Motor neuron (in vitro differentiated cells): ENCODE results near the gene MMAB. TPM values are rescaled to one million over a fixed set of nuclear protein-coding genes. Genes with fewer than 3 reads are reported as not detected.

Source experiments
- ATAC-seq, 8 experiments: fragments of 200-7000 bp; cut with Tn5 transposase; replicated peaks in 6 of 8; 2 replicates each; pipeline ENCODE4 v1.8.0; 2021; ENCODE audit warnings: mild to moderate bottlenecking in 8 of 8, moderate library complexity in 8 of 8
- H3K27ac ChIP-seq, 2 donors: fragments of 250-450 bp; sonication (Bioruptor Pico); 2 replicates each; pipeline ENCODE4 v1.9.0; 2021; ENCODE audit warnings: antibody characterized with exemption in 2 of 2, mild to moderate bottlenecking in 2 of 2, moderate library complexity in 1 of 2
- H3K4me1 ChIP-seq, 2 donors: fragments of 250-450 bp; sonication (Bioruptor Pico); replicated peaks in 1 of 2; 2 replicates each; pipeline ENCODE4 v1.6.1; 2021; ENCODE audit warnings: antibody characterized with exemption in 2 of 2, mild to moderate bottlenecking in 2 of 2, moderate library complexity in 1 of 2
- H3K4me3 ChIP-seq, 5 donors: fragments of 250-450 bp; sonication (Bioruptor Pico); 2 replicates each; pipeline ENCODE4 v1.9.0; 2021; ENCODE audit warnings: antibody characterized with exemption in 5 of 5, mild to moderate bottlenecking in 5 of 5, moderate library complexity in 4 of 5
- WGBS, 10 experiments: fragments of 450-650 bp; shearing (Covaris generic); methylation state at CpG; one replicate each; pipeline ENCODE4 v1.0.0; 2022; 5-methylcytosine and 5-hydroxymethylcytosine counted together
- in situ Hi-C, 9 experiments: fragments of 400-800 bp; cut with MboI; loops; one replicate each; pipeline ENCODE4 v1.15.0; 2021; ENCODE audit warnings: low sequenced_read_pairs in 9 of 9, low pct_unique_long_range_greater_than_20kb in 2 of 9; ENCODE audit not compliant: unreplicated experiment in 9 of 9
- total RNA-seq, 8 experiments: library from RNA; unstranded; fragments of 300-600 nt; gene quantifications; 2 replicates each; pipeline versions ENCODE4 v1.2.3 to v1.2.4, GENCODE V29; 2022

The MMAB gene
- total RNA-seq, 8 experiments from 2014 or later = 15.1 to 74.6 (median 25.7) TPM

GRCh38 chr12:109580684-109581333 lies 7.5 kb upstream of the MMAB start:
- in situ Hi-C loops = loop anchor here in 3 of 9 experiments (25.0 kb wide), 2 partner anchors 181 to 306 kb away; partner anchors contain the start of gene GLTP (in 2 of the 3)
- H3K27ac ChIP-seq = no peak overlapping the region
- H3K4me1 ChIP-seq = no peaks in the 10 kb centered on the region
- 90 to 100% (median 100%) methylated on average over 2 of the region's 13 CpGs; no CpG with 5 or more reads in 7 of the 10 experiments for WGBS, 10 experiments
- no peak for ATAC-seq
- H3K4me3 ChIP-seq = no peak overlapping the region

GRCh38 chr12:109580272-109580671 lies 7.0 kb upstream of the MMAB start:
- in situ Hi-C loops = loop anchor here in 3 of 9 experiments (25.0 kb wide), 2 partner anchors 182 to 307 kb away; partner anchors contain the start of gene GLTP (in 2 of the 3)
- no peak for ATAC-seq
- 88 to 100% (median 92%) methylated on average over 2 to 6 of the region's 8 CpGs; no CpG with 5 or more reads in 4 of the 10 experiments for WGBS, 10 experiments
- Histone ChIP-seq H3K4me1 (no peaks in the 10 kb centered on the region), H3K27ac (no peak overlapping the region), H3K4me3 (no peak overlapping the region)

- Histone ChIP-seq H3K4me1 (peaks cover 4% of the 10 kb centered on the region in 2 donors), H3K4me3 (no peak overlapping the region), H3K27ac (no peak overlapping the region)
- 60 to 100% (median 89%) methylated on average over 1 to 7 of the region's 7 CpGs; no CpG with 5 or more reads in 2 of the 10 experiments for WGBS, 10 experiments
- ATAC-seq = peak in 1 of 8 experiments; percentile 15
- in situ Hi-C loops = loop anchor here in 3 of 9 experiments (25.0 kb wide), 2 partner anchors 183 to 308 kb away; partner anchors contain the start of gene GLTP (in 2 of the 3)
Measured at GRCh38 chr12:109579639-109580038, 6.3 kb upstream of the MMAB start.

- 76 to 100% (median 84%) methylated on average over 1 to 8 of the region's 8 CpGs; no CpG with 5 or more reads in 4 of the 10 experiments for WGBS, 10 experiments
- H3K4me1 ChIP-seq = peaks cover 7 to 8% of the 10 kb centered on the region in 2 donors
- no peak overlapping the region for H3K27ac ChIP-seq
- no peak for ATAC-seq
- no peak overlapping the region for H3K4me3 ChIP-seq
- in situ Hi-C loops = loop anchor here in 3 of 9 experiments (25.0 kb wide), 2 partner anchors 184 to 309 kb away; partner anchors contain the start of gene GLTP (in 2 of the 3)
Measured at GRCh38 chr12:109578330-109578927, 5.1 kb upstream of the MMAB start.

GRCh38 chr12:109577311-109577710 lies 4.0 kb upstream of the MMAB start:
- Histone ChIP-seq H3K27ac (no peak overlapping the region), H3K4me3 (no peak overlapping the region), H3K4me1 (peaks cover 8 to 11% of the 10 kb centered on the region in 2 donors)
- no peak for ATAC-seq
- in situ Hi-C loops = loop anchor here in 3 of 9 experiments (25.0 kb wide), 2 partner anchors 185 to 310 kb away; partner anchors contain the start of gene GLTP (in 2 of the 3)
- 100% methylated on average over 1 of the region's 1 CpG; no CpG with 5 or more reads in 8 of the 10 experiments for WGBS, 10 experiments

- WGBS, 10 experiments = 63 to 100% (median 86%) methylated on average over 1 to 3 of the region's 3 CpGs; no CpG with 5 or more reads in 3 of the 10 experiments
- in situ Hi-C loops = loop anchor here in 3 of 9 experiments (25.0 kb wide), 2 partner anchors 187 to 312 kb away; partner anchors contain the start of gene GLTP (in 2 of the 3)
- Histone ChIP-seq H3K4me3 (no peak overlapping the region), H3K27ac (no peak overlapping the region), H3K4me1 (peaks cover 8 to 13% of the 10 kb centered on the region in 2 donors)
- ATAC-seq = no peak
Measured at GRCh38 chr12:109575683-109576082, 2.4 kb upstream of the MMAB start.

- no peak for ATAC-seq
- in situ Hi-C loops = no loop called here
- H3K4me1 ChIP-seq = peaks cover 8 to 13% of the 10 kb centered on the region in 2 donors
- WGBS, 10 experiments = 0% methylated on average over 1 to 9 of the region's 13 CpGs; no CpG with 5 or more reads in 4 of the 10 experiments
- H3K27ac ChIP-seq = no peak overlapping the region
- peak overlapping the region; percentile 52 to 94 (median 66) for H3K4me3 ChIP-seq
Measured at GRCh38 chr12:109573914-109574244, 575 bp upstream of the MMAB start.

- H3K27ac ChIP-seq = peak overlapping the region; percentile 90 to 95
- no peak for ATAC-seq
- H3K4me1 ChIP-seq = peaks cover 8 to 13% of the 10 kb centered on the region in 2 donors
- WGBS, 10 experiments = 18 to 100% (median 44%) methylated on average over 1 to 2 of the region's 3 CpGs; no CpG with 5 or more reads in 4 of the 10 experiments
- peak overlapping the region; percentile 52 to 94 (median 66) for H3K4me3 ChIP-seq
- in situ Hi-C loops = no loop called here
Measured at GRCh38 chr12:109572506-109572845, 828 bp downstream of the MMAB start.

GRCh38 chr12:109571773-109572505 lies 1.4 kb downstream of the MMAB start:
- no peak overlapping the region for H3K4me3 ChIP-seq
- no peak for ATAC-seq
- H3K27ac ChIP-seq = no peak overlapping the region
- peaks cover 8 to 13% of the 10 kb centered on the region in 2 donors for H3K4me1 ChIP-seq
- 54 to 100% (median 90%) methylated on average over 1 to 4 of the region's 5 CpGs; no CpG with 5 or more reads in 4 of the 10 experiments for WGBS, 10 experiments
- in situ Hi-C loops = no loop called here

- H3K4me1 ChIP-seq = peaks cover 0 to 6% of the 10 kb centered on the region in 2 donors
- in situ Hi-C loops = no loop called here
- 58 to 100% (median 83%) methylated on average over 1 to 6 of the region's 7 CpGs; no CpG with 5 or more reads in 1 of the 10 experiments for WGBS, 10 experiments
- no peak overlapping the region for H3K27ac ChIP-seq
- ATAC-seq = no peak
- H3K4me3 ChIP-seq = no peak overlapping the region
Measured at GRCh38 chr12:109568486-109568885, 4.8 kb downstream of the MMAB start.

GRCh38 chr12:109567967-109568366 lies 5.3 kb downstream of the MMAB start:
- 67 to 100% (median 88%) methylated on average over 1 to 3 of the region's 3 CpGs; no CpG with 5 or more reads in 6 of the 10 experiments for WGBS, 10 experiments
- H3K4me1 ChIP-seq = peaks cover 0 to 6% of the 10 kb centered on the region in 2 donors
- in situ Hi-C loops = no loop called here
- no peak for ATAC-seq
- H3K4me3 ChIP-seq = no peak overlapping the region
- no peak overlapping the region for H3K27ac ChIP-seq

- in situ Hi-C loops = no loop called here
- WGBS, 10 experiments = 83 to 100% (median 96%) methylated on average over 1 to 10 of the region's 10 CpGs; no CpG with 5 or more reads in 4 of the 10 experiments
- H3K4me3 ChIP-seq = no peak overlapping the region
- no peak overlapping the region for H3K27ac ChIP-seq
- peaks cover 0 to 1% of the 10 kb centered on the region in 2 donors for H3K4me1 ChIP-seq
- ATAC-seq = peak in 1 of 8 experiments; percentile 41
Measured at GRCh38 chr12:109567296-109567695, 6.0 kb downstream of the MMAB start.
